DMS153 treated with DMSO at 0.1 percent for 48 hours (cell line): ENCODE data around the gene HNF1A.

Experiments used
- DNase-seq: peaks from one replicate; lab custom pipeline; 2025; ENCODE audit not compliant: unreplicated experiment; lab: John Stamatoyannopoulos, UW

HNF1A gene

DNA sequence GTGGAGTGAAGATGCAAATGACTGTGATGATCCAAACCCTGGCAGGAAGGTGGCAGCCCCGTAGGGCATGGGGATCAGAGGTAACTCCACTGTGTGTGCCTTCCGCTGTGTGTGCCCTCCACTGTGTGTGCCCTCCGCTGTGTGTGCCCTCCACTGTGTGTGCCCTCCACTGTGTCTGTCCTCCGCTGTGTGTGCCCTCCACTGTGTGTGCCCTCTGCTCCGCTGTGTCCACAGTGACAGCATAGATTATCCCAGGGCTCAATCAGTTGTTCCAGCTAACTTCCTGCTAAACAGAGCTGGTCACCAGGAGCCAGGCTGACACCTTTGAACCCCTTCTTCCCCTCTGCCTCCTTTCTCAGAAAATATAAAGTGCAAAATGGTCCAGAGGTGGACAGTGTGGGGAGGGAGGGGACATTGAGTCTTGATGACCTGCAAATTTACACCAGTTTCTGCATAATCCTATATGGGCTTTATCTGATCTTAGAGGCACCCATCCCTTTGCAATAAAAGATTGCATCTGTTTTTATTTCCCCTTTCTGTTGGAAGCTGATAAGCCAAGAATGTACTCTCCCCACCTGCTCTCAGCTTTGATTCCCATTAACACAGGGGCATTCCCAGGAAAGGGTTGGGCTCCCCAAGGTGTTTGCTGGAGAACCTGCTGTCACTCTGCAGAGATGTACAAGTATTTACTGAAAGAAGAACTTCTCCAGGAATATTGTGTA, 21.6 kb upstream of the HNF1A start:
- no peak for DNase-seq

DNA sequence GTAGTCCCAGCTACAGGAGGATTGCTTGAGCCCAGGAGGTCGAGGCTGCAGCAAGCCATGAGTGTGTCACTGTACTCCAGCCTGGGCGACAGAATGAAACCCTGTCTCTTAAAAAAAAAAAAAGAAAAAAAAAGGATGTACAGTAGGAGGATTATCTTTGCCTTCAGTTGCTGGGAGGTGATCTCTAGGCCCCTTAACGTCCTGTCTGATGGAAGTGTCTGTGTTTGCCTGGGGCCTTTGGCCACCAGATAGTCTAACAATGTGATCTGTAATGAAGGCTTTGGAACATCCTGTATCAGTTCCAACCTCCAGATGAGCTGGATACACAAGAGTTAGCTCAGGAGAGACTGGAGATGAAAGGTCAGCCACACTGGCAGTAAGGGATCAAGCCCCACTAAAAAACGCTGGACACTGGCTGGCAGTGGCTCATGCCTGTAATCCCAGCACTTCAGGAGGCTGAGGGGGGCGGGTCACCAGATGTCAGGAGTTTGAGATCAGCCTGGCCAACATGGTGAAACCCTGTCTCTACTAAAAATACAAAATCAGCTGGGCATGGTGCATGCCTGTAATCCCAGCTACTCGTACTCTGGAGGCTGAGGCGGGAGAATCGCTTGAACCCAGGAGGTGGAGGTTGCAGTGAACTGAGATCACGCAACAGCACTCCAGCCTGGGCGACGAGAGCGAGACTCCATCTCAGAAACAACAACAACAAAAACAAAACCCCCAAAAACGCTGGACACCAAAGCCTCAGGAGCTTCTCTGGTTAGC, 19.0 kb upstream of the HNF1A start:
- no peak for DNase-seq

DNA sequence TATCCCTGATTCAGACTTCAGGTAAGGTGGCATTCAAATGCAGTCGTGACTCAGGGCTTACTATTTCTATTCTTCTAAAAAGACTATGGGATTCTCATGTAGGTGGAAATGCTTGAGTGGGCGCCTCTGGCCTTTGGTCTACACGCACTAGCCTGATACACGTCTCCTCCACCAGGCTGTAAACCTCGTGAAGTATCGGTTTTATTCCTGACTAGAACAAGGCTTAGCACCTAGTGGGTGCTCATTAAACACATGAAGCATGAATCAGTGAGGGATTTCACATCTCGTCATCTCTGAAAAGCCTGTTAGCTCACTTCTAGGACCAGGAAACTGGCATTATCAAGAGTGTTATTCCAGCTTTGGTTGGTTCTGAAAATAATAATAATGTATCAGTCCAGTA, 17.7 kb upstream of the HNF1A start:
- no peak for DNase-seq

- DNase-seq = no peak
These were observed 16.5 kb upstream of the HNF1A start for GRCh38 chr12:120961604-120962531.

DNA sequence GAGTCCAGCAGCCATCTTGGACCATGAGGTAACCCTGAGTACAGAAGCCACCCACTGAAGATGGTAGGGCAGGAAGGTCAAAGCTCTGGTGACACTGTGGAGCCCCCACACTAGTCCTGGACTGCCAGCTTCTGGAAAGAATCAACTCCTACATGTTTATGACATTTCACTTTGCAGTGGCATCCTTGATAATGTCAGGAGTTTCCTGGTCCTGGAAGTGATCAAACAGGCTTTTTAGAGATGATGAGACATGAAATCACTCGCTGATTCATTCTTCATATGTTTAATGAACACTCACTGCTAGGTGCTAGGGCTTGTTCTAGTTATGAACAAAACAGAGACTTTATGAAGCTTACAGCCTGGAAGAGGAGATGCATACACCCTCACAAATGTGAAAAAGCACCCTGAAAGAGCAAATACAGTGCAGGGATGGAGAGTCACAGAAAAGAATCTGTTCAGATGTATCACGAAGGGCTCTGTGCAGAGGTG, 15.8 kb upstream of the HNF1A start:
- DNase-seq = no peak

DNA sequence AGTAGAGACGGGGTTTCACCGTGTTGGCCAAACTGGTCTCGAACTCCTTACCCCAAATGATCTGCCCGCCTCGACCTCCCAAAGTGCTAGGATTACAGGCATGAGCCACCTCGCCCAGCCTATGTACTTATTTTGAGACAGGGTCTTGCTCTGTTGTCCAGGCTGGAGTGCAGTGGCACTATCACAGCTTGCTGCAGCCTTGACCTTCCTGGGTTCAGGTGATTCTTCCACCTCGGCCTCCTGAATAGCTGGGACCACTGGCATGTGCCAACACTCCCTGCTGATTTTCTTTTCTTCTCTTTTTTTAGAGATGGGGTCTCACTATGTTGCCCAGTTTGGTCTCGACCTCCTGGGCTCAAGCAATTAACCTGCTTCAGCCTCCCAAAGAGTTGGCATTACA, 14.0 kb upstream of the HNF1A start:
- no peak for DNase-seq

DNA sequence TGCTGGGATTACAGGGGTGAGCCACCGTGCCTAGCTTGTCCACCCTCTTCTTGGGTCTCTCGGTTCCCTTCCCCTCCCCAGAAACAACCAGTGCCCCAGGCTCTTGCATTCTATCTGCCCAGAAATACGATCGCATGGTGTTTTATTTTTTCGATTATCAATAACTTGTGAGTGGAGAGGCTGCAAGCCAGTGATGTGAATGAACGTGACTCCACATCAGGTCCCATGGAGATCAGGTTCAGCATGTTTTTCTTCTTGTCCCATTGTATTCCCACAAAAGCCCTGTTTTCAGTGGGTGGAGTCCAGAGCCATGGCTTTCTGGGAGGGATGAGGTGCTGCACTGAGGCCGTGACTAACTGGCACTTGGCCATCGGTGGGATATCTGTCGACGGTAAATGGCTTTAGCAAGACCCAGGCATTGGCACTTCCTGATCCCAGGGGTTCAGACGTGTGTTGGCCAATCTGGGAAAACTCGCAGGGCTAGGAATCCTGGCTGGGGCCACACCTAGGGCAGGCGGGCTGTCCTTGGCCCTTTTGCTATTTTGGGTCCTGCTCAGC, 12.7 kb upstream of the HNF1A start:
- DNase-seq = no peak

- no peak for DNase-seq
These were observed 8.0 kb upstream of the HNF1A start for GRCh38 chr12:120970310-120970709.

DNA sequence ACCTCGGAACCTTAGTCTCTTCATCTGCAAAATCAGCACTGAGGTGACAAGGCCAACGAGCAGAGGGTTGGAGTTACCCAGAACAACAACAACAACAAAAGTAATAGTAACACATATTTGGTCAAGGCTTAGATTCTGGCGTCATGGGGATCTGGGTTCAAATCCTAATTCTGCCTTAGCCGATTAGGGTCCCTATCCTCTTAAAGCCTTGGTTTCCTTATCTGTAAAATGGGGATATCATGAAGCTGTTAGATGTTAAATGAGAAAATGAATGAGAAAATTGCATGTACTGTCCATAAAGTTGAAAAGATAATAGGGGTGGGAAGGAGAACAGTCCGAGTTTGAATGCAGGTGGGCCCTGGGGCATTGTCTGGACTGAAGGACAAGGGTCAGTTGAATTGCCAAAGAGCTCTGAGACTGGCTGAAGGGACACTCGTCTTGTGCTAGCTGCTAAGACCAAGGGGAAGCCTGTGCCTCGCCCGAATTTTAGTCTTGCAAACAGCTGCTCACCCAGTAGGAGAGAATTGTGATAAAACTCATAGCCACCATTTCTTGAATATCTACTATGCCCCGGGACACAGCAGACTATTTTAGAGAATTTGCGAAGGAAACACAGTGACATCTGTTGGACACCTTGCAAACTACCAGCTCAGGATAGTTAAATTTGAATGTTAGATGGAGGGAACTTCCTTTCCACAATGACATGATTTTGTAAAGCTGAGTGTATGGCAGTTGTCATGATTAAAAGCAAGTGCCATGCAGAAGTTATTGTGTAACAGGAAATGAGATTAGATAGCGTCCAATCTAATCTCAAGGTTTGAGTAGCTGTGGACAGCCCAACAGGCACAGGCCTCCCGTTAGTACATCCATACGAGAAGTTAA, 6.8 kb upstream of the HNF1A start:
- peak; percentile 71 for DNase-seq

DNA sequence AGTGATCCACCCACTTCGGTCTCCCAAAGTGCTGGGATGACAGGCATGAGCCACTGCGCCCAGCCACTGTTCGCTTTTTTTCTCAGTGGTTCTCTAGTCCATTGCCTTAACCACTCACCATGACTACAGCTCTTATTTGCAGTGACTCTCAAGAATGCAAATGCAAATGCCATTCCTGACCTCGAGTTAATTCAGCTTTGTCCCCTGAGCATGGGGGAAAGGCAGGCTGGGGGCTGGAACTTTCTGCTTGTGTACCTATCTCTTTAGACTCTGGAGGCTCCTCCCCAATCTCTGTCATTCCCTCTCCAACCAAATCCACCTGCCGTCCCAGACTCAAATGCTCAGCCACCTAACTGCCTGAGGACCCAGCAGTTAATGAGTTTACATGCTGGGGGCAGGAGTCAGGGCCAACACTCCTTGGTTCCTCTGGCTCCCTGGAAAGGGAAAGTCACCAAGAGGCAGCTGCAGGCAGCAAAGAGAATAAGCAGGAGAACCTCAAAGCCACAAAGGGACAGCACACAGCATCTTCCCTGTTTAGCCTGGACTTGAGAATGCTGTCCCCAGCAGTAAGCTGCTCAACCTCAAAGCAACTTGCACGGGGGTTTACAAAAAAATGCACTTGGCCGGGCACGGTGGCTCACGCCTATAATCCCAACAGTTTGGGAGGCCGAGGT, 5.3 kb upstream of the HNF1A start:
- no peak for DNase-seq

- DNase-seq = no peak
These were observed 630 bp upstream of the HNF1A start for GRCh38 chr12:120977531-120978295.

DNA sequence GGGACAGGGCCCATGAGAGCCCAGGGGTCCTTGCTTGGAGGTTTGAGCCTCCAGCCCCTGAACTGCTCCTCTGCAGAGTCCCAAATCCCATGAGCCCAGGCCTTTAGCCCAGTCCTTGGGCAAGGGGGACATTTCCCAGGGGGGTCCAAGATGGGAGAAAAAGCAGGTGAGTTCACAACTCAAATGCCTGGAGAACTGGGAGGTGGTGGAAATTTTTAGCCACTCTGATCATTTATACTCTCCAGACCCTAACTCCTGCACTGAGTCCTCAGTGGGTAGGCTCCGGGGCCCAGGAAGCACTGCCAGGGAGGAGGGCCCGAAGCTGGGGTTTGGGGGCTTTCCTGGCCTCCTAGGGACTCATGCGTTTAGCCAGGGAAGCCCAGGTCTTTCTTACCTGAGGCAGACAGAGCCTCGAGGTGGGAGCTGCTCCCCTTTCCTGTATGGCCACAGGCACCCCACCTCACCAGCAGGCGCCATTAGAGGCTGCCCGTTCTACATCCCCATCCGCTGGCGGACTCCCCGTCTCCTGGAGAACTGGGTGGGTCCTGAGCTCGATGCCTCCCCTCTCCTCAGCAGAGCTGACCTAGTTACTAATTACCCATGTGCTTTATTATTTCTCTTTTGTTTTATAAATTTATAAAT, 998 bp downstream of the HNF1A start:
- no peak for DNase-seq

DNA sequence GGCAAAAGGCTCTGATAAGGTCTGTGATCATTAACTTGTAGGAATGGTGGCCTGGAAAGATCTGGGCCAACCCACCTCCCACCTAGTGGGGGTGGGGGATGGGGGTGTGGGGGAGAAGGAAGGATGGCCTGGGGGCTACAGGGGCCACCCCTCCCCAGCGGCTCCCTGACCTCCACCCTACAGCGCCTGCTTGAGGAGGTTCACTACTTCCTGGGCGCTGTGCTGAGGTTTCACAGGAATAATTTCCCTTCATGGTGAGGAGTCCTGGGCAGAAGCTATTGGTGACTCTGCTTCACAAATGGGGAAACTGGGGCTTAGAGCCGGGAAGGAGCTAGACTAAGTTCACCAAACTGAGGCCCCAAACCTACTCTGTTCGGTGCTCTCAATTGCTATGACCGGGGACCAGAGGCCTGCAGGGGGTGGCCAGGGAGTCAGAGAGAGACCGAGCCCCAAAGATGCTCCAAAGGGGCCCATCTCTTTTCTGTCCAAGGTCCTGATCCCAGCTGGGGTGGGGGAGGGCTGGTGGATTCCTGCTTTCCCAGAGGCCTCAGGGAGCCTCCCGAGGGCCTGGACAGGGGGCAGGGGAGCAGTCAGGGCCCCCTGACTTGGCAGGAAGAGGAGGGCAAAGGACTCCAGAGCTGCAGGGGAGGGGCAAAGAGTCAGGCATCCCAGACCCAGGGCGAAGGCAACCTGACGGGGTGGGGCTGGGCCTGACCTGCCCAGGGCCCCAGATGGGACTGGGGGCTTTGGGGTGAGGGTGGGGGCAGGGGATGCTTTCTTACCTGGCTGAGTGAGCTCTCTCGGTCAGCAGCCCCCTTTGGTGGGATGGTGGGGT, 1.7 kb downstream of the HNF1A start:
- DNase-seq = no peak

DNA sequence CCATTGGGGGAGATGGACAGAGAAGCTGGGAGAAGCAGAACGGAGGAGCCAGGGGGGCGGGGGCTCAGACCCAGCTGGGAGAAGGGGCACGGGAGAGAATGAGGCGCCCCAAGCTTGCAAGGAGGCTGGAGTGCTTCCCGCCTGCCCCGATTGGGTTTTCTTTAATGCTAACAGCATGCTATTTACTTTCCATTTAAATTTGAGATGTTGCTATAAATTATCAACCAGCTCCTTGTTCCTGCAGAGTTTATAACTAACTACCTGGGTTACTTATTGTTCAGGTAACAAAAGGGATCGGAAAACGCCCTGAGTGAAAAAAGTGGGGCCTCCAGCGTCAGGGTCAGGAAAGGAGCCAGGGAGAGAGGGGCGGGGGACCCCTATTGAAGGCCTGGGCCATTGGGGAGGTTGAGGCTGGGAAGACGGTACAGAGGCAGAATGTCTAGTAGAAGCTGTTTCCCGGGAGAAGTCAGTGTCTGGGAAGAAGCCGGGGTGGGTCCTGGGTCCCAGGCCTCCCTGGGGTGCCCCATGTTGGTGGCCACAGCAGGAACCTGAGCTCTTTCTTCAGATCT, 2.5 kb downstream of the HNF1A start:
- no peak for DNase-seq

DNA sequence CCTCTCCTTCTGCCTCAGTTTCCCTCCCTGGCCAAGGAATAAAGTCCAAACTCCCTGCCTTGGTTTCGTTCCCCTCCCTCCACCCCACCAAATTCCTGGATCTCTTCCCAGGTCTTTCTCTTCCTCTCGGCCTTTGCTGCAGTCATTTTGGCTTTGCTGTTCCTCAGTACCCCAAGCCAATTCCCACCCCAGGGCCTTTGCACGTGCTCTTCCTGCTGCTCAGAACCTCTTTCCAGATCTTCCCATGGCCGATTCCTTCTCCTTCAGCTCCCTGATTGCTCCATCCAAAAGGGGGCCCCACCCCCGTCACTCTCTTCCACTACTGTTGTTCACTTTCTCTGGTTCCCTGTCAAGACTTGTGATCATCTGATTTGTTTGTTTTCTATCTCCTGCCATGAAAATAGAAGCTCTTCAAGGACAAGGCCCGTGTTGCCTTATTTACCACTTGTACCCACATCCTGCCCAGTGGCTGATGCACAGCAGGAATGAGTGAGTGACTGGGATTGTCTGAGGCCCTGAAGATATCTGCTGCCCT, 3.1 kb downstream of the HNF1A start:
- no peak for DNase-seq

GRCh38 chr12:120982659-120983058, 4.3 kb downstream of the HNF1A start:
- DNase-seq = no peak

GRCh38 chr12:120983759-120984158, 5.4 kb downstream of the HNF1A start:
- DNase-seq = no peak
